Stimulated activated CD4-positive, alpha-beta T cell treated with anti-CD3 and anti-CD28 coated beads, Interleukin-2, amount 100 ng/mL, for 4 hours (primary cell): ENCODE results near the gene XYLT1.
"Not testable (repeated sequence)": the region's sequence is repeated elsewhere in the genome, so short reads cannot be mapped to it uniquely, and the experiment has no call there.

ENCODE experiments used
- DNase-seq: peaks from one replicate; pipeline ENCODE4 v3.0.0-alpha.2; 2020; ENCODE audit warnings: low read depth

XYLT1 gene

GRCh38 chr16:17470908-17471718, at the start of gene XYLT1:
Gene XYLT1 (minus strand): TSS chr16:17470960. CDS start chr16:17470796, 164 bp downstream.
- DNase-seq, result peak; percentile 54

- no peak for DNase-seq
Observed at GRCh38 chr16:17520111-17520510, 49.4 kb upstream of the XYLT1 start.

GRCh38 chr16:17519101-17519955, 48.6 kb upstream of the XYLT1 start:
- no peak for DNase-seq

GRCh38 chr16:17518441-17518840, 47.7 kb upstream of the XYLT1 start:
- DNase-seq, result no peak

GRCh38 chr16:17515421-17516210, 44.9 kb upstream of the XYLT1 start:
- no peak for DNase-seq

- DNase-seq, result no peak
Observed at GRCh38 chr16:17512636-17513220, 42.0 kb upstream of the XYLT1 start.

- no peak for DNase-seq
Observed at GRCh38 chr16:17511340-17511739, 40.6 kb upstream of the XYLT1 start.

- DNase-seq, result no peak
Observed at GRCh38 chr16:17510567-17510966, 39.8 kb upstream of the XYLT1 start.

GRCh38 chr16:17509194-17509593, 38.4 kb upstream of the XYLT1 start:
- no peak for DNase-seq

- DNase-seq, result no peak
Observed at GRCh38 chr16:17508303-17508702, 37.5 kb upstream of the XYLT1 start.

GRCh38 chr16:17507516-17507915, 36.8 kb upstream of the XYLT1 start:
- not testable (repeated sequence) for DNase-seq

- DNase-seq, result not testable (repeated sequence)
Observed at GRCh38 chr16:17505828-17506227, 35.1 kb upstream of the XYLT1 start.

- DNase-seq, result no peak
Observed at GRCh38 chr16:17504050-17504449, 33.3 kb upstream of the XYLT1 start.

GRCh38 chr16:17503331-17503730, 32.6 kb upstream of the XYLT1 start:
- DNase-seq, result no peak

- no peak for DNase-seq
Observed at GRCh38 chr16:17501321-17501720, 30.6 kb upstream of the XYLT1 start.

GRCh38 chr16:17499223-17499902, 28.6 kb upstream of the XYLT1 start:
- no peak for DNase-seq

GRCh38 chr16:17497648-17498047, 26.9 kb upstream of the XYLT1 start:
- no peak for DNase-seq

- no peak for DNase-seq
Observed at GRCh38 chr16:17496891-17497290, 26.1 kb upstream of the XYLT1 start.

- no peak for DNase-seq
Observed at GRCh38 chr16:17493012-17493411, 22.3 kb upstream of the XYLT1 start.

- no peak for DNase-seq
Observed at GRCh38 chr16:17491140-17491662, 20.4 kb upstream of the XYLT1 start.

GRCh38 chr16:17488506-17488905, 17.7 kb upstream of the XYLT1 start:
- DNase-seq, result no peak
